GM12878 (cell line): ENCODE measurements around the gene PITPNC1.

Experiments used
- CTCF ChIP-seq, 3 experiments: IDR thresholded peaks in 2 of 3; conservative IDR thresholded peaks in 1 of 3; 2 replicates each; pipeline ENCODE4 v1.5.1; 2011; ENCODE audit warnings: low read depth in 3 of 3, low read length in 3 of 3, mild to moderate bottlenecking in 3 of 3, control low read depth in 2 of 3, moderate library complexity in 2 of 3, inconsistent platforms in 1 of 3, mixed read lengths in 1 of 3; ENCODE audit not compliant: control insufficient read depth in 2 of 3, insufficient read depth in 1 of 3; ENCODE audit errors: extremely low read depth in 1 of 3
- HDAC6 ChIP-seq: fragments of 200-600 bp; sonication (generic); IDR thresholded peaks from one replicate; pipeline ENCODE4 v1.8.0; 2017; ENCODE audit warnings: antibody characterized with exemption; ENCODE audit not compliant: unreplicated experiment
- KLF5 ChIP-seq: fragments of 450-650 bp; IDR thresholded peaks from 2 replicates; pipeline ENCODE4 v1.6.1; 2014; ENCODE audit warnings: mild to moderate bottlenecking; ENCODE audit not compliant: partially characterized antibody
- MXI1 ChIP-seq: fragments of 150-350 bp; IDR thresholded peaks from 2 replicates; pipeline ENCODE4 v1.6.1; 2011; ENCODE audit warnings: low read depth, mild to moderate bottlenecking, inconsistent platforms, low read length, improper control_type of control experiment
- PML ChIP-seq: IDR thresholded peaks from 2 replicates; pipeline ENCODE4 v1.6.1; 2012; ENCODE audit warnings: low read length, inconsistent platforms
- POLR2A ChIP-seq: IDR thresholded peaks from 2 replicates; pipeline ENCODE4 v1.6.1; 2011; ENCODE audit warnings: low read depth, mild to moderate bottlenecking, low read length

GRCh38 chr17:67649891-67650290 is 272.8 kb downstream of the PITPNC1 start:
- TF ChIP-seq POLR2A: no peak
- no peak for TF ChIP-seq MXI1
- no peak for TF ChIP-seq PML
- TF ChIP-seq HDAC6: no peak
- TF ChIP-seq KLF5: no peak
- no peak; a peak in 1 of 6 replicates for TF ChIP-seq CTCF (IDR thresholded peaks at IDR 0.05 in 2 of 3, conservative IDR thresholded peaks at IDR 0.05 in 1 of 3; ENCODE audit: control insufficient read depth in 2 of 3, extremely low read depth in 1 of 3, insufficient read depth in 1 of 3, low read depth in 3 of 3, low read length in 3 of 3)
